CD4-positive, CD25-positive, alpha-beta regulatory T cell (primary cell): ENCODE data around the gene ZNF146. TPM values are rescaled to one million over a fixed set of nuclear protein-coding genes. Genes with fewer than 3 reads are reported as not detected.
"Not testable (repeated sequence)": the region's sequence is repeated elsewhere in the genome, so short reads cannot be mapped to it uniquely, and the experiment has no call there.

Experiments used
- ATAC-seq, 2 donors: fragments of 150-1000 bp; cut with Tn5 transposase; one replicate each; pipeline ENCODE4 v1.10.0; 2021; ENCODE audit warnings: low read depth in 2 of 2, moderate number of reproducible peaks in 2 of 2, moderate library complexity in 1 of 2
- DNase-seq, 3 donors: peaks; one replicate each; pipeline versions ENCODE4 v3.0.0 to v3.0.0-alpha.2; 2012 to 2022; ENCODE audit warnings: mixed read lengths in 1 of 3
- H3K27ac ChIP-seq: one replicate; pipeline ENCODE4 v1.7.0; 2013; ENCODE audit warnings: mild to moderate bottlenecking, low read length; ENCODE audit not compliant: insufficient read depth, poor library complexity, severe bottlenecking
- H3K27me3 ChIP-seq: one replicate; pipeline ENCODE4 v1.7.0; 2013; ENCODE audit warnings: low read length; ENCODE audit not compliant: control insufficient read depth, insufficient read depth
- H3K36me3 ChIP-seq: one replicate; pipeline ENCODE4 v1.7.0; 2013; ENCODE audit warnings: mild to moderate bottlenecking, low read length, moderate library complexity; ENCODE audit not compliant: control insufficient read depth, insufficient read depth
- H3K4me1 ChIP-seq: 2 replicates; pipeline ENCODE4 v1.7.0; 2013; ENCODE audit warnings: mild to moderate bottlenecking, low read length; ENCODE audit not compliant: insufficient read depth, control insufficient read depth, poor library complexity, severe bottlenecking
- H3K4me3 ChIP-seq: one replicate; pipeline ENCODE4 v1.7.0; 2013; ENCODE audit warnings: low read depth, mild to moderate bottlenecking, low read length, moderate library complexity
- H3K9me3 ChIP-seq, 2 experiments: 1 replicate in 1 of 2; 2 replicates in 1 of 2; pipeline ENCODE4 v1.7.0; 2013; ENCODE audit warnings: low read length in 2 of 2, mild to moderate bottlenecking in 1 of 2, moderate library complexity in 1 of 2; ENCODE audit not compliant: control insufficient read depth in 2 of 2
- H3K27ac Mint-ChIP-seq, 3 donors: one replicate each; pipeline ENCODE4 v1.8.0; 2020 to 2022; ENCODE audit warnings: mild to moderate bottlenecking in 3 of 3, mixed read lengths in 3 of 3, moderate library complexity in 2 of 3
- H3K27me3 Mint-ChIP-seq: one replicate; pipeline ENCODE4 v1.8.0; 2022; ENCODE audit warnings: mild to moderate bottlenecking, mixed read lengths
- H3K36me3 Mint-ChIP-seq: one replicate; pipeline ENCODE4 v1.8.0; 2020; ENCODE audit warnings: mixed read lengths
- H3K4me1 Mint-ChIP-seq, 4 donors: one replicate each; pipeline ENCODE4 v1.8.0; 2020 to 2022; ENCODE audit warnings: mixed read lengths in 4 of 4, mild to moderate bottlenecking in 1 of 4
- H3K4me3 Mint-ChIP-seq, 4 donors: one replicate each; pipeline ENCODE4 v1.8.0; 2020 to 2022; ENCODE audit warnings: mild to moderate bottlenecking in 4 of 4, mixed read lengths in 4 of 4, moderate library complexity in 3 of 4
- H3K9me3 Mint-ChIP-seq, 7 donors: one replicate each; pipeline ENCODE4 v1.8.0; 2020 to 2022; ENCODE audit warnings: mixed read lengths in 7 of 7, mild to moderate bottlenecking in 3 of 7, moderate library complexity in 2 of 7
- polyA plus RNA-seq, 4 donors: library from polyadenylated mRNA; unstranded; fragments of 300-500 nt; fragmentation: Illumina TruSeq; gene quantifications; one replicate each; pipeline ENCODE4 v1.2.3, GENCODE V29; 2021
- total RNA-seq: library from RNA; stranded (reverse); gene quantifications from one replicate; pipeline ENCODE4 v1.2.3, GENCODE V29; 2022

ZNF146 gene
- total and polyA plus RNA-seq, 5 donors from 2014 or later: 26.4 to 67.2 (median 57.4) TPM

GRCh38 chr19:36186722-36187121 is 28.2 kb upstream of the ZNF146 start:
- not testable (repeated sequence) for H3K27me3 ChIP-seq, H3K4me3 Mint-ChIP-seq, H3K9me3 Mint-ChIP-seq, H3K27ac Mint-ChIP-seq, H3K27me3 Mint-ChIP-seq, H3K4me1 ChIP-seq, H3K27ac ChIP-seq, ATAC-seq, H3K4me1 Mint-ChIP-seq, H3K4me3 ChIP-seq, DNase-seq, H3K9me3 ChIP-seq
- H3K36me3 Mint-ChIP-seq: peaks cover 24% of the 10 kb centered on the region
- H3K36me3 ChIP-seq: peaks cover 12% of the 10 kb centered on the region

- no peak overlapping the region for H3K4me3 ChIP-seq
- no peaks in the 10 kb centered on the region for H3K27me3 ChIP-seq
- H3K4me1 Mint-ChIP-seq: no peaks in the 10 kb centered on the region
- H3K4me3 Mint-ChIP-seq: no peak overlapping the region
- DNase-seq: no peak
- no peak overlapping the region for H3K27ac ChIP-seq
- no peaks in the 10 kb centered on the region for H3K4me1 ChIP-seq
- no peaks in the 10 kb centered on the region for H3K27me3 Mint-ChIP-seq
- no peak overlapping the region for H3K27ac Mint-ChIP-seq
- H3K36me3 ChIP-seq: peaks cover 15% of the 10 kb centered on the region
- H3K9me3 Mint-ChIP-seq: no peaks in the 10 kb centered on the region
- H3K36me3 Mint-ChIP-seq: peaks cover 31% of the 10 kb centered on the region
- ATAC-seq: no peak
- no peaks in the 10 kb centered on the region for H3K9me3 ChIP-seq
Measured at GRCh38 chr19:36196249-36196648, 18.7 kb upstream of the ZNF146 start.

GRCh38 chr19:36198119-36198518 is 16.8 kb upstream of the ZNF146 start:
- H3K4me1 ChIP-seq: no peaks in the 10 kb centered on the region
- Mint-ChIP-seq H3K27me3 (no peaks in the 10 kb centered on the region), H3K9me3 (no peaks in the 10 kb centered on the region), H3K27ac (no peak overlapping the region), H3K4me3 (no peak overlapping the region), H3K4me1 (peaks cover 0 to 3% (median 0%) of the 10 kb centered on the region in 4 donors), H3K36me3 (peaks cover 36% of the 10 kb centered on the region)
- no peaks in the 10 kb centered on the region for H3K27me3 ChIP-seq
- peaks cover 15% of the 10 kb centered on the region for H3K36me3 ChIP-seq
- no peak for DNase-seq
- no peaks in the 10 kb centered on the region for H3K9me3 ChIP-seq
- H3K4me3 ChIP-seq: no peak overlapping the region
- no peak overlapping the region for H3K27ac ChIP-seq
- no peak for ATAC-seq

- H3K36me3 ChIP-seq: no peaks in the 10 kb centered on the region
- peaks cover 0 to 5% (median 2%) of the 10 kb centered on the region in 4 donors for H3K4me1 Mint-ChIP-seq
- H3K27me3 ChIP-seq: no peaks in the 10 kb centered on the region
- H3K27ac ChIP-seq: no peak overlapping the region
- H3K36me3 Mint-ChIP-seq: peaks cover 24% of the 10 kb centered on the region
- no peak for ATAC-seq
- no peak overlapping the region for H3K4me3 Mint-ChIP-seq
- H3K27ac Mint-ChIP-seq: no peak overlapping the region
- H3K27me3 Mint-ChIP-seq: no peaks in the 10 kb centered on the region
- no peaks in the 10 kb centered on the region for H3K4me1 ChIP-seq
- H3K4me3 ChIP-seq: no peak overlapping the region
- no peaks in the 10 kb centered on the region for H3K9me3 Mint-ChIP-seq
- no peaks in the 10 kb centered on the region for H3K9me3 ChIP-seq
- DNase-seq: no peak
Measured at GRCh38 chr19:36201684-36202083, 13.2 kb upstream of the ZNF146 start.

- Mint-ChIP-seq H3K27ac (no peak overlapping the region), H3K27me3 (no peaks in the 10 kb centered on the region), H3K4me1 (peaks cover 0 to 7% (median 3%) of the 10 kb centered on the region in 4 donors), H3K36me3 (peaks cover 21% of the 10 kb centered on the region), H3K9me3 (no peaks in the 10 kb centered on the region), H3K4me3 (no peak overlapping the region)
- no peak for DNase-seq
- no peaks in the 10 kb centered on the region for H3K4me1 ChIP-seq
- no peaks in the 10 kb centered on the region for H3K36me3 ChIP-seq
- H3K27me3 ChIP-seq: no peaks in the 10 kb centered on the region
- ATAC-seq: no peak
- no peak overlapping the region for H3K27ac ChIP-seq
- no peak overlapping the region for H3K4me3 ChIP-seq
- H3K9me3 ChIP-seq: no peaks in the 10 kb centered on the region
Measured at GRCh38 chr19:36203293-36203692, 11.6 kb upstream of the ZNF146 start.

- no peak overlapping the region for H3K27ac Mint-ChIP-seq
- H3K4me1 Mint-ChIP-seq: peaks cover 0 to 5% (median 2%) of the 10 kb centered on the region in 4 donors
- H3K27me3 Mint-ChIP-seq: no peaks in the 10 kb centered on the region
- DNase-seq (no peak), ATAC-seq (no peak)
- H3K36me3 ChIP-seq: no peaks in the 10 kb centered on the region
- peaks cover 13% of the 10 kb centered on the region for H3K36me3 Mint-ChIP-seq
- no peaks in the 10 kb centered on the region for H3K27me3 ChIP-seq
- no peaks in the 10 kb centered on the region for H3K9me3 ChIP-seq
- no peaks in the 10 kb centered on the region for H3K9me3 Mint-ChIP-seq
- no peak overlapping the region for H3K4me3 Mint-ChIP-seq
- no peak overlapping the region for H3K4me3 ChIP-seq
- H3K27ac ChIP-seq: no peak overlapping the region
- no peaks in the 10 kb centered on the region for H3K4me1 ChIP-seq
Measured at GRCh38 chr19:36207605-36208252, 7.2 kb upstream of the ZNF146 start.

GRCh38 chr19:36209372-36209771 is 5.5 kb upstream of the ZNF146 start:
- H3K4me3 Mint-ChIP-seq: no peak overlapping the region
- H3K36me3 Mint-ChIP-seq: peaks cover 12% of the 10 kb centered on the region
- peaks cover 0 to 5% (median 2%) of the 10 kb centered on the region in 4 donors for H3K4me1 Mint-ChIP-seq
- peaks cover 8% of the 10 kb centered on the region for H3K4me1 ChIP-seq
- H3K9me3 Mint-ChIP-seq: no peaks in the 10 kb centered on the region
- no peaks in the 10 kb centered on the region for H3K9me3 ChIP-seq
- no peaks in the 10 kb centered on the region for H3K27me3 ChIP-seq
- H3K27me3 Mint-ChIP-seq: no peaks in the 10 kb centered on the region
- DNase-seq (no peak), ATAC-seq (no peak)
- no peaks in the 10 kb centered on the region for H3K36me3 ChIP-seq
- no peak overlapping the region for H3K4me3 ChIP-seq
- H3K27ac Mint-ChIP-seq: no peak overlapping the region
- H3K27ac ChIP-seq: no peak overlapping the region

GRCh38 chr19:36210497-36210896 is 4.4 kb upstream of the ZNF146 start:
- DNase-seq (no peak), ATAC-seq (no peak)
- H3K27ac ChIP-seq: no peak overlapping the region
- Mint-ChIP-seq H3K27me3 (no peaks in the 10 kb centered on the region), H3K4me3 (no peak overlapping the region), H3K4me1 (peaks cover 0 to 4% (median 1%) of the 10 kb centered on the region in 4 donors), H3K9me3 (no peaks in the 10 kb centered on the region), H3K27ac (no peak overlapping the region), H3K36me3 (peaks cover 10% of the 10 kb centered on the region)
- H3K4me3 ChIP-seq: no peak overlapping the region
- no peaks in the 10 kb centered on the region for H3K36me3 ChIP-seq
- no peaks in the 10 kb centered on the region for H3K9me3 ChIP-seq
- no peaks in the 10 kb centered on the region for H3K27me3 ChIP-seq
- peaks cover 10% of the 10 kb centered on the region for H3K4me1 ChIP-seq
